Esophagus muscularis mucosa (tissue), 4 donors: Measurements from ENCODE around the gene ATAD1. TPM values are rescaled to one million over a fixed set of nuclear protein-coding genes. Genes with fewer than 3 reads are reported as not detected.

Source experiments
- DNase-seq: peaks from one replicate; pipeline ENCODE4 v3.0.0-alpha.2; 2017; ENCODE audit errors: extremely low spot score
- H3K27ac ChIP-seq, 4 donors: fragments of 200-600 bp; sonication (generic); replicated peaks in 1 of 4; 1 replicate in 3 of 4; 2 replicates in 1 of 4; pipeline ENCODE4 v1.5.1; 2016 to 2019; ENCODE audit warnings: mild to moderate bottlenecking in 1 of 4
- H3K27me3 ChIP-seq, 4 donors: fragments of 200-600 bp; sonication (generic); one replicate each; pipeline versions ENCODE4 v1.5.1 to v1.6.0; 2016 to 2019
- H3K36me3 ChIP-seq, 4 donors: fragments of 200-600 bp; sonication (generic); one replicate each; pipeline ENCODE4 v1.5.1; 2016 to 2019
- H3K4me1 ChIP-seq, 4 donors: fragments of 200-600 bp; sonication (generic); one replicate each; pipeline ENCODE4 v1.5.1; 2016 to 2019
- H3K4me3 ChIP-seq, 4 donors: fragments of 200-600 bp; sonication (generic); 1 replicate in 2 of 4; 2 replicates in 2 of 4; pipeline ENCODE4 v1.5.1; 2016 to 2019; ENCODE audit warnings: mild to moderate bottlenecking in 4 of 4, moderate library complexity in 1 of 4
- H3K9me3 ChIP-seq, 4 donors: fragments of 200-600 bp; sonication (generic); 1 replicate in 3 of 4; 2 replicates in 1 of 4; pipeline ENCODE4 v1.5.1; 2016 to 2019
- CTCF ChIP-seq, 3 experiments: fragments of 200-600 bp in 2 of 3; fragments of 450-650 bp in 1 of 3; sonication (generic) in 2 of 3; IDR thresholded peaks; one replicate each; pipeline ENCODE4 v1.5.1; 2017 to 2019; ENCODE audit warnings: antibody characterized with exemption in 3 of 3, mild to moderate bottlenecking in 2 of 3, moderate library complexity in 1 of 3
- EP300 ChIP-seq: sonication (generic); formaldehyde crosslinking; IDR thresholded peaks from one replicate; pipeline ENCODE4 v1.6.1; 2017; ENCODE audit warnings: antibody characterized with exemption
- POLR2A ChIP-seq: fragments of 450-650 bp; IDR thresholded peaks from one replicate; pipeline ENCODE4 v1.6.1; 2017; ENCODE audit warnings: antibody characterized with exemption, moderate library complexity, mild to moderate bottlenecking, low read depth
- POLR2AphosphoS5 ChIP-seq, 2 donors: sonication (generic); formaldehyde crosslinking; IDR thresholded peaks; one replicate each; pipeline ENCODE4 v1.6.1; 2017; ENCODE audit warnings: antibody characterized with exemption in 2 of 2
- WGBS: methylation state at CpG from one replicate; pipeline ENCODE4 v1.1.5; 2018; 5-methylcytosine and 5-hydroxymethylcytosine counted together
- intact Hi-C: fragments of 100-400 bp; cut with DNase I; formaldehyde crosslinking; loops from one replicate; pipeline ENCODE4 v1.15.1; 2023
- total RNA-seq, 4 donors: library from RNA; depleted of rRNA; stranded (reverse); fragments of >200 nt; gene quantifications; one replicate each; pipeline versions ENCODE4 v1.1.0 to v1.2.1, GENCODE V29; 2016

Gene ATAD1
- total RNA-seq, 4 donors from 2014 or later: 29.1 to 41.3 (median 36.1) TPM

GRCh38 chr10:87759551-87759950, 58.5 kb downstream of the ATAD1 start:
- H3K4me1 ChIP-seq: no peaks in the 10 kb centered on the region
- no peak for TF ChIP-seq CTCF (IDR thresholded peaks at IDR 0.05)
- TF ChIP-seq POLR2A: no peak
- TF ChIP-seq EP300: no peak
- TF ChIP-seq POLR2AphosphoS5 (IDR thresholded peaks at IDR 0.05): no peak
- peaks cover 0 to 49% (median 17%) of the 10 kb centered on the region in 4 donors for H3K36me3 ChIP-seq
- H3K4me3 ChIP-seq: no peak overlapping the region
- H3K27ac ChIP-seq: no peak overlapping the region
- DNase-seq: no peak
- H3K9me3 ChIP-seq: no peaks in the 10 kb centered on the region
- intact Hi-C loops: no loop called here
- H3K27me3 ChIP-seq: no peaks in the 10 kb centered on the region

- WGBS: 89% methylated on average over 1 of the region's 1 CpG
- TF ChIP-seq EP300 (no peak), POLR2AphosphoS5 (IDR thresholded peaks at IDR 0.05) (no peak), CTCF (IDR thresholded peaks at IDR 0.05) (no peak), POLR2A (no peak)
- Histone ChIP-seq H3K4me3 (no peak overlapping the region), H3K4me1 (no peaks in the 10 kb centered on the region), H3K27me3 (no peaks in the 10 kb centered on the region), H3K36me3 (peaks cover 0 to 49% (median 24%) of the 10 kb centered on the region in 4 donors), H3K27ac (no peak overlapping the region), H3K9me3 (no peaks in the 10 kb centered on the region)
- intact Hi-C loops: no loop called here
- no peak for DNase-seq
These were observed 60.3 kb downstream of the ATAD1 start for GRCh38 chr10:87757685-87758084.

GRCh38 chr10:87753995-87754866, 63.8 kb downstream of the ATAD1 start:
- Histone ChIP-seq H3K27ac (no peak overlapping the region), H3K36me3 (peaks cover 0 to 36% (median 21%) of the 10 kb centered on the region in 4 donors), H3K9me3 (no peaks in the 10 kb centered on the region), H3K4me3 (no peak overlapping the region), H3K4me1 (peaks cover 0 to 2% (median 0%) of the 10 kb centered on the region in 4 donors), H3K27me3 (no peaks in the 10 kb centered on the region)
- intact Hi-C loops: no loop called here
- no peak for TF ChIP-seq POLR2A
- no peak for TF ChIP-seq CTCF (IDR thresholded peaks at IDR 0.05)
- TF ChIP-seq EP300: no peak
- TF ChIP-seq POLR2AphosphoS5 (IDR thresholded peaks at IDR 0.05): no peak
- WGBS: 95% methylated on average over 8 of the region's 8 CpGs
- DNase-seq: no peak

- H3K27ac ChIP-seq: no peak overlapping the region
- no peaks in the 10 kb centered on the region for H3K9me3 ChIP-seq
- intact Hi-C loops: no loop called here
- H3K27me3 ChIP-seq: no peaks in the 10 kb centered on the region
- H3K4me3 ChIP-seq: no peak overlapping the region
- DNase-seq: no peak
- WGBS: 83% methylated on average over 2 of the region's 2 CpGs
- peaks cover 0 to 2% (median 0%) of the 10 kb centered on the region in 4 donors for H3K4me1 ChIP-seq
- H3K36me3 ChIP-seq: peaks cover 0 to 42% (median 20%) of the 10 kb centered on the region in 4 donors
- TF ChIP-seq POLR2A: no peak
These were observed 65.5 kb downstream of the ATAD1 start for GRCh38 chr10:87752566-87752965.

GRCh38 chr10:87751274-87751673, 66.8 kb downstream of the ATAD1 start:
- Histone ChIP-seq H3K27ac (no peak overlapping the region), H3K9me3 (no peaks in the 10 kb centered on the region), H3K4me3 (no peak overlapping the region), H3K36me3 (peaks cover 0 to 40% (median 17%) of the 10 kb centered on the region in 4 donors), H3K27me3 (no peaks in the 10 kb centered on the region), H3K4me1 (peaks cover 0 to 2% (median 0%) of the 10 kb centered on the region in 4 donors)
- WGBS: 90% methylated on average over 2 of the region's 2 CpGs
- intact Hi-C loops: no loop called here
- no peak for DNase-seq
- TF ChIP-seq CTCF (IDR thresholded peaks at IDR 0.05): no peak
- no peak for TF ChIP-seq POLR2AphosphoS5 (IDR thresholded peaks at IDR 0.05)
- no peak for TF ChIP-seq EP300
- no peak for TF ChIP-seq POLR2A
